Progenitor cell of endocrine pancreas (in vitro differentiated cells): ENCODE measurements around the gene CABLES2. TPM values are rescaled to one million over a fixed set of nuclear protein-coding genes. Genes with fewer than 3 reads are reported as not detected.

Source experiments
- DNase-seq: peaks from one replicate; pipeline ENCODE4 v3.0.0; 2021; ENCODE audit warnings: low spot score; ENCODE audit not compliant: unreplicated experiment
- H3K27ac Mint-ChIP-seq: 2 replicates; pipeline ENCODE4 v1.8.0; 2021; ENCODE audit warnings: mild to moderate bottlenecking, moderate library complexity, mixed read lengths
- H3K27me3 Mint-ChIP-seq: 2 replicates; pipeline ENCODE4 v1.8.0; 2021; ENCODE audit warnings: mixed read lengths
- H3K36me3 Mint-ChIP-seq: 2 replicates; pipeline ENCODE4 v1.8.0; 2022; ENCODE audit warnings: mixed read lengths; ENCODE audit not compliant: insufficient read depth
- H3K4me1 Mint-ChIP-seq: 2 replicates; pipeline ENCODE4 v1.8.0; 2021; ENCODE audit warnings: low read depth, mixed read lengths
- H3K4me3 Mint-ChIP-seq: 2 replicates; pipeline ENCODE4 v1.8.0; 2021; ENCODE audit warnings: low read depth, mild to moderate bottlenecking, moderate library complexity, mixed read lengths
- H3K9me3 Mint-ChIP-seq: 2 replicates; pipeline ENCODE4 v1.8.0; 2021; ENCODE audit warnings: low read depth, mixed read lengths
- CTCF ChIP-seq: fragments of 200-600 bp; sonication (generic); IDR thresholded peaks from one replicate; pipeline ENCODE4 v1.5.0; 2021; ENCODE audit warnings: antibody characterized with exemption, mild to moderate bottlenecking; ENCODE audit not compliant: unreplicated experiment
- total RNA-seq: library from RNA; stranded (reverse); gene quantifications from 2 replicates; pipeline ENCODE4 v1.2.1, GENCODE V29; 2021

The CABLES2 gene
- total RNA-seq, 1 donor from 2014 or later, result 21.7 TPM

GRCh38 chr20:62360854-62361798, 46.0 kb downstream of the CABLES2 start:
- DNase-seq, result no peak
- H3K9me3 Mint-ChIP-seq, result no peaks in the 10 kb centered on the region
- no peaks in the 10 kb centered on the region for H3K36me3 Mint-ChIP-seq
- peaks cover 34% of the 10 kb centered on the region for H3K4me1 Mint-ChIP-seq
- H3K4me3 Mint-ChIP-seq, result no peak overlapping the region
- H3K27ac Mint-ChIP-seq, result peak overlapping the region; percentile 97
- no peak for TF ChIP-seq CTCF
- no peaks in the 10 kb centered on the region for H3K27me3 Mint-ChIP-seq

- H3K36me3 Mint-ChIP-seq, result no peaks in the 10 kb centered on the region
- no peak for DNase-seq
- H3K4me1 Mint-ChIP-seq, result peaks cover 32% of the 10 kb centered on the region
- H3K9me3 Mint-ChIP-seq, result no peaks in the 10 kb centered on the region
- no peaks in the 10 kb centered on the region for H3K27me3 Mint-ChIP-seq
- H3K4me3 Mint-ChIP-seq, result no peak overlapping the region
- no peak for TF ChIP-seq CTCF
- no peak overlapping the region for H3K27ac Mint-ChIP-seq
Observed at GRCh38 chr20:62359491-62360121, 47.5 kb downstream of the CABLES2 start.

- H3K4me3 Mint-ChIP-seq, result no peak overlapping the region
- H3K27me3 Mint-ChIP-seq, result no peaks in the 10 kb centered on the region
- no peaks in the 10 kb centered on the region for H3K36me3 Mint-ChIP-seq
- H3K4me1 Mint-ChIP-seq, result peaks cover 28% of the 10 kb centered on the region
- no peak for TF ChIP-seq CTCF
- H3K9me3 Mint-ChIP-seq, result no peaks in the 10 kb centered on the region
- no peak for DNase-seq
- H3K27ac Mint-ChIP-seq, result no peak overlapping the region
Observed at GRCh38 chr20:62359043-62359490, 48.0 kb downstream of the CABLES2 start.

GRCh38 chr20:62358171-62359042, 48.7 kb downstream of the CABLES2 start:
- H3K36me3 Mint-ChIP-seq, result no peaks in the 10 kb centered on the region
- no peak overlapping the region for H3K27ac Mint-ChIP-seq
- no peak overlapping the region for H3K4me3 Mint-ChIP-seq
- no peak for TF ChIP-seq CTCF
- peaks cover 25% of the 10 kb centered on the region for H3K4me1 Mint-ChIP-seq
- no peak for DNase-seq
- H3K27me3 Mint-ChIP-seq, result no peaks in the 10 kb centered on the region
- H3K9me3 Mint-ChIP-seq, result no peaks in the 10 kb centered on the region

- H3K4me1 Mint-ChIP-seq, result peaks cover 23% of the 10 kb centered on the region
- no peak overlapping the region for H3K27ac Mint-ChIP-seq
- DNase-seq, result no peak
- no peak overlapping the region for H3K4me3 Mint-ChIP-seq
- no peaks in the 10 kb centered on the region for H3K36me3 Mint-ChIP-seq
- H3K9me3 Mint-ChIP-seq, result no peaks in the 10 kb centered on the region
- H3K27me3 Mint-ChIP-seq, result no peaks in the 10 kb centered on the region
- TF ChIP-seq CTCF, result no peak
Observed at GRCh38 chr20:62357681-62358080, 49.4 kb downstream of the CABLES2 start.
